GM18951 (cell line): Measurements from ENCODE around the gene ASPA.
"Not testable (repeated sequence)": the region's sequence is repeated elsewhere in the genome, so short reads cannot be mapped to it uniquely, and the experiment has no call there.

Experiments used
- POLR2A ChIP-seq: IDR thresholded peaks from 4 replicates; pipeline ENCODE4 v1.6.1; 2011; ENCODE audit warnings: mild to moderate bottlenecking; ENCODE audit not compliant: insufficient read length, insufficient read depth; ENCODE audit errors: extremely low read depth
- in situ Hi-C: fragments of 300-500 bp; cut with MboI; formaldehyde crosslinking; loops from one replicate; pipeline ENCODE4 v1.12.0; 2022; ENCODE audit warnings: low sequenced_read_pairs, mixed read lengths, inconsistent platforms; ENCODE audit not compliant: unreplicated experiment

The ASPA gene

GRCh38 chr17:3513305-3514035 is 37.7 kb downstream of the ASPA start:
- no peak for TF ChIP-seq POLR2A
- in situ Hi-C loops = no loop called here

- in situ Hi-C loops = not testable (repeated sequence)
Measured at GRCh38 chr17:3514167-3514566, 38.4 kb downstream of the ASPA start.

GRCh38 chr17:3514873-3515272 is 39.1 kb downstream of the ASPA start:
- in situ Hi-C loops = no loop called here
- no peak for TF ChIP-seq POLR2A

GRCh38 chr17:3519472-3519871 is 43.7 kb downstream of the ASPA start:
- in situ Hi-C loops = not testable (repeated sequence)

GRCh38 chr17:3524024-3524423 is 48.2 kb downstream of the ASPA start:
- in situ Hi-C loops = no loop called here
- no peak for TF ChIP-seq POLR2A

- TF ChIP-seq POLR2A = no peak
- in situ Hi-C loops = no loop called here
Measured at GRCh38 chr17:3526491-3526890, 50.7 kb downstream of the ASPA start.

GRCh38 chr17:3526971-3527370 is 51.2 kb downstream of the ASPA start:
- TF ChIP-seq POLR2A = no peak
- in situ Hi-C loops = no loop called here

- in situ Hi-C loops = no loop called here
- TF ChIP-seq POLR2A = no peak
Measured at GRCh38 chr17:3527468-3527867, 51.7 kb downstream of the ASPA start.

- TF ChIP-seq POLR2A = no peak
- in situ Hi-C loops = no loop called here
Measured at GRCh38 chr17:3527896-3528295, 52.1 kb downstream of the ASPA start.

GRCh38 chr17:3528403-3528851 is 52.6 kb downstream of the ASPA start:
- in situ Hi-C loops = no loop called here
- no peak for TF ChIP-seq POLR2A

GRCh38 chr17:3528880-3529511 is 53.2 kb downstream of the ASPA start:
- no peak for TF ChIP-seq POLR2A
- in situ Hi-C loops = no loop called here

- in situ Hi-C loops = no loop called here
- no peak for TF ChIP-seq POLR2A
Measured at GRCh38 chr17:3529817-3530741, 54.3 kb downstream of the ASPA start.

GRCh38 chr17:3531266-3532101 is 55.7 kb downstream of the ASPA start:
- TF ChIP-seq POLR2A = no peak
- in situ Hi-C loops = no loop called here
